WTC11 (cell line): Measurements from ENCODE around the gene EHBP1.

Experiments
- E2F4 ChIP-seq: sonication (generic); formaldehyde crosslinking; IDR thresholded peaks from 2 replicates; pipeline ENCODE4 v1.8.1; 2022; ENCODE audit warnings: low read depth, mild to moderate bottlenecking, moderate library complexity, missing genetic modification reagents, borderline replicate concordance
- NFATC4 ChIP-seq: fragments of 250-450 bp; sonication (Bioruptor Pico); IDR thresholded peaks from 2 replicates; pipeline ENCODE4 v1.9.0; 2021; ENCODE audit warnings: mild to moderate bottlenecking
- NFE2L1 ChIP-seq: sonication (generic); formaldehyde crosslinking; IDR thresholded peaks from 2 replicates; pipeline ENCODE4 v1.8.1; 2023; ENCODE audit warnings: missing genetic modification reagents
- USF1 ChIP-seq: sonication (generic); formaldehyde crosslinking; IDR thresholded peaks from 2 replicates; pipeline ENCODE4 v1.8.0; 2022; ENCODE audit warnings: mild to moderate bottlenecking, missing genetic modification reagents

GRCh38 chr2:62704654-62705006 lies 883 bp upstream of the EHBP1 start:
- no peak for TF ChIP-seq E2F4 (CRISPR knock-in tag)
- no peak for TF ChIP-seq NFATC4 (CRISPR knock-in tag)
- no peak for TF ChIP-seq NFE2L1 (CRISPR knock-in tag)
- no peak for TF ChIP-seq USF1
